Stimulated activated CD8-positive, alpha-beta memory T cell treated with anti-CD3 and anti-CD28 coated beads, Interleukin-7, amount 100 ng/mL, for 48 hours (primary cell): ENCODE data around the gene TAS1R2.

Experiments
- DNase-seq, 2 donors: peaks; one replicate each; pipeline ENCODE4 v3.0.0-alpha.2; 2020; ENCODE audit warnings: low read depth in 1 of 2; ENCODE audit errors: extremely low read depth in 1 of 2

Gene TAS1R2

DNA sequence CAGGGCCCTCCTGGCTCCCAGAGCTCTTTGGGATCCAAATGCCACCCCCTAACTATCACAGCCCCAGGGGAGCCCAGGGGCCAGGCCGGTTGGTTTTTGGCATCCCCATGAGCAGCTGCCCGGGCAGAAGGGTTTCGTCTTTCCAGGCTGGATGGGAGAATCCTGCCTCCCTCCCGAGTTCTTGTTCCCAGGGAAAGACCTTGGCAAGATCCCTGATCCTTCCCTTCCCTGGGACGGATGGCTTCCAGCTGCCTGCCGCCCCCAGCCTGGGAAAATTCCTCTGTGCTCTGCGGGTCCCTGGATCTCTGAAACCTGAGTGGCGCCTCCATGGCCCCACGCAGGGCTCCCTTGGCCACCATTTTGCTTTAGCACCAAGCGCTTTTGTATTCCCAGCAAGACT is 55.6 kb downstream of the TAS1R2 start:
- DNase-seq, result no peak

DNA sequence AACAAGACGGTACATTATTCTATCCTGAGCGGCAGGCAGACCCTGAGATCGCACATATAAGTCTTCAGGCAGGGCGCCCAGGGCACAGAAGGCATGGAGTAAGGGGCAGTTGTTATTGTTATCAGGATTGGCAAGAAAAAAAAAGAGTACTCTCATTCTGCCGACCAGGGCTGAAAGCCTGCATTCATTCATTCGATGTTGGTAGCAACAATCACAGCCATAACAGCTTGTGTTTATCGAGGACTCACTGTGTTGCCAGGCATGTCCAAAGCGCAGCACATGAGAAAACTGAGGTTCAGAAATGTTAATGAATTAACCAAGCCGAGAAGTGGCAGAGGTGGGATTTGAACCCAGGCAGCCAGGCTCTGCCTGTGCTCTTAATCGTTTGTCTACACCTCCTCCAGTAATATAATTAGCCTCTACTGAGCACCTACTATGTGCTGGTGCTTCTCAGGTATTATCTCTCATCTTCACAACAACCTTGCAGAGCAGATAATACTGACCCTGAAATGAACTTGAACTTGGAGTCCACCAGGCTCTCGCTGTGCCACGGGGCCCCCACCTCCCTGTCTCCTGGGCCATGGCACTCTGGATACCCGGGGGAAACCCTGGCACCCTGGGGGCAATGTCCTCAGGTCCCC is 56.2 kb downstream of the TAS1R2 start:
- DNase-seq, result no peak

DNA sequence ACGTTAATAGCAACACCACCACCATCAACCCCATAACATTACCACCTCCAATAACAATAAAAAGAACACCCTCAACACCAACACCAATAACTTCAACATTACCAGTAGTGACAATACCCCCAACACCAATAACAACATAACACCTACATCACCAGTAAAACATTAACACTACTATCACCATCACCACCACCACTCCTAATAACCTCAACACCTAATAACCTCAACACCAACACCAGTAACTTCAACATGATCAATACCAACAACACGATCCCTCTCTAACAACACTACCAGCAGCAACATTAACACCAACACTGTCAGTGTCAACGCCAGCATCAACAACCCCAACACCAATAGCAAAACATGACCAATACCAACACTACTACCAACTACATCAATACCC is 57.2 kb downstream of the TAS1R2 start:
- no peak for DNase-seq

DNA sequence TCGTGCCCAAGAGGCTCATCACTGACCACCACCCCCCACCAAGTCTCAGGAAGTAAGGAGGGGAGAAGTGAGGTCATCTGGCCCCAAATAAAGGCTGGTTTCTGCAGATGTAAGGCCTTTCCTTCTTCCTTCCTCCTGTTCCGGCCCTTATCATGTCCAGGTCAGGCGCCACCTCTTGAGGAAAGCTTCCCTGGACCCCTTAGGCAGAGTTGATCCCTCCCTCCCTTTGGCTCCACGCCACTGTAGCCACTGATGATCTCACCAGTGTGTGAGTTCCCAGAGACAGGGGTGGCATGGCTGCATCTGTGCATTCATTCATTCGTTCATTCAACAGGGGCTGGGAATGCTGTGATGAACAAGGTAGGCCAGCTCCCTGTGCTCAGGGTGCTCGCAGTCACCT is 59.2 kb downstream of the TAS1R2 start:
- DNase-seq, result no peak

DNA sequence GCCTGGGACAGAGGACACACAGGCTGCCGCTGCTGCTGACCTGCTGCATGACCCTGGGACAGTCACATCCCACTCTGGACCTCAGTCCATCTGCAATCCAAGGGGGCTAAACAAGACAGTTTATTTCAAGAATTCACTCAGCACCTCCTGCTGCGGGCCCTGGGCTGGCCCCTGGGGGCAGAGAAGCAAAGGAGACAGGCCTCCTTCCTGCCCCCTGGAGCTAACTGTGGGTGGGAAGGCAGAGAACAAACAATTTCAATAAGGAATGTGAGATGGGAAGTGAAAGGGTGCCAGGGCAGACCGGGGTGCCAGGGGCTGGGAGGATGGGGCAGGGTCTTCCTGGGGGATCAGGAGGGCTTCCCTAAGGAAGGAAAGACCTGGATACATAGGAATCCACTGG is 60.0 kb downstream of the TAS1R2 start:
- DNase-seq, result no peak

DNA sequence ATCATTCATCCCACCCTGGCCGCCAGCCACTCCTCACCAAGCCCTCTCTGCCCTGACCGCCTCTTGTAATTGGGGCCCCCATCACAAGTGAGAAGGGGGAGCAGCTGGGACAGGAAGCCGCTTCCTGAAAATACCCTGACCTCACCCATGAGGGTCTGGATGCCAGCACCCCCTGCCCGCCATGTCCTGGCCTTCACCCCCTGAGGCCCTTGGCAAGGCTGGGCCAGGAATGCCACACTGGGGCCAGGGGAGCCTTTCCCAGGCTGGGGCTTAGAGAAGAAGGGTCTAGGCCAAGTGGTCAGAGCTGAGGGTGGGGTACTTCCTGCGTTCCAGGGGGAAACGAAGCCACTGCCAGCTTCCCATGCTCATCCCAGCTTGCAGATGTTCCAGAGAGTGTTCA is 60.5 kb downstream of the TAS1R2 start:
- no peak for DNase-seq

DNA sequence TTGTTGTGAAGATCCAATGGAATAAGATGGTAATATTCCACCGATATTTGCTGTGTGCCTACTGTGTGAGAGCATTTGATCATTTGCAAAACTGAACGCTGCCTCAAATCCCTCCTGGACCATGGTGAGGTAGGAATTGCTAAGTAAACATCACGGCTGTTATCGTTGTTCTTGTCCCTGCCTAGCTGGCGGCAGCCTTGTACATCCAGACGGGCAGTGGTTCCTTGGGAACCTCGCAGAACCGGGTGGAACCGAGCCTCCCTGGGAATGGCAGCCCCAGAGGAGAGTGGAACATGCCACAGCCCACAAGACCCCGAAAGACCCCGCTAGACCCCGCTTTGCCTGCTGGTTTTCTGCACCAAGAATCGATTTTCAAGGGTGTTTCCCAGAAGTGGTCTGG is 60.9 kb downstream of the TAS1R2 start:
- DNase-seq, result no peak

DNA sequence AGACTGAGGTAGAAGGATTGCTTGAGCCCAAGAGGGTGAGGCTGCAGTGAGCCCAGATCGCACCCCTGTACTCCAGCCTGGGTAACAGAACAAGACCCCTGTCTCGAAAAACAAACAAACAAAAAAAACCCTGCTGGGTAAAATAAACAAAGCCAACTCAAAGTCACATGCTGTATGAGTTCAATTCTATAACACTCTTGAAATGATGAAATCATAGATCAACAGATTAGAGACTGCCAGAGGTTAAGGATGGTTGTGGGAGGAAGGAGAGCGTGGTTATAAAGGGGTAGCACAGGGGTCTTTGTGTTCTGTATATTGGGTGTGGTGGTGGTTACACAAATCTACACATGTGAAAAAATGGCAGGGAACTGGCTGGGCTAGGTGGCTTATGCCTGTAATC is 62.5 kb downstream of the TAS1R2 start:
- DNase-seq, result no peak

DNA sequence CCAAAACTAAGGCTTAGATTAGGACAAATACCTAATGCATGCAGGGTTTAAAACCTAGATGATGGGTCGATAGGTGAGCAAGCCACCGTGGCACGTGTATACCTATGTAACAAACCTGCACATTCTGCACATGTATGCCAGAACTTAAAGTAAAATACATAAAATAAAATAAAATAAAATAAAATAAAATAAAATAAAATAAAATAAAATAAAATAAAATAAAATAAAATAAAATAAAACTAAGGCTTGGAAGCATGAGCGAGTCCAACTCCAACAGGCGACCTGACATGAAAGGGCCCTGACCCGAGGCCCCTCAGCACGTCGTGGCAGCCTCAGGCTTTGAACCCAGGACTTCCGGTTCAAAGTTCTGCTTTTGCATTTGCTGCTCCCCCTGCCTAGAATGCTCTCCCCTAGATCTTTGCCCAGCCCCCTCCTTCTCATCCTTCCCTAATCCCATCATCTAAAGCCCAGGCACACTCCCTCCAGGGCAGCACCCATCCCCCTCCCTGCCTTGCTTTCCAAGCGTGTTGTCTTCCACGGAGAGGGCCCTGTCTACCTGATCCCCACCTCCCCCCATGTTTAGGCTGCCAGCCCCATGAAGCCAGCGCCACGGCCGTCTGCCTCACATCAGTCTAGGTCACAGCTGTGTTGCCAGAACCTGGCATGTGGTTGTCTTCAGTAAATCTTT is 64.3 kb downstream of the TAS1R2 start:
- no peak for DNase-seq

DNA sequence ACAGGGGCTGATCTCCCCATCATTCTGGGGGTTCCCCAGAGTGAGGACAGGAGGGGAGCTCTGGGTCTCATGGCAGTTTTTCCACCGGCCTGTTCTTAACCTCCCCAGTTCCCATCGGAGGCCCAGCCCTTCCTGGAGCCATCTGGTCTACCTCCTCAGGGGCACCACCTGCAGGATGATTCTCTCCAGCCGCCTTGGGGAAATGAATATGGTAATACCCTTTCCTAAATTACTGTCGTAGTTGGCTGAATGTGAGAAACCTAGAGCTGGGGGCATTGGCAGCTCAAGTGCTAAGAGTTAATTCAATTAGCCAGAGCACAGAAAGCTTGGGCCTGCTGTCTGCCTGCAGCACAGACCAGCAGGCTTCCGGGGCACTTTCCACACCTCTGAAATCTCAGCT is 64.9 kb downstream of the TAS1R2 start:
- no peak for DNase-seq

DNA sequence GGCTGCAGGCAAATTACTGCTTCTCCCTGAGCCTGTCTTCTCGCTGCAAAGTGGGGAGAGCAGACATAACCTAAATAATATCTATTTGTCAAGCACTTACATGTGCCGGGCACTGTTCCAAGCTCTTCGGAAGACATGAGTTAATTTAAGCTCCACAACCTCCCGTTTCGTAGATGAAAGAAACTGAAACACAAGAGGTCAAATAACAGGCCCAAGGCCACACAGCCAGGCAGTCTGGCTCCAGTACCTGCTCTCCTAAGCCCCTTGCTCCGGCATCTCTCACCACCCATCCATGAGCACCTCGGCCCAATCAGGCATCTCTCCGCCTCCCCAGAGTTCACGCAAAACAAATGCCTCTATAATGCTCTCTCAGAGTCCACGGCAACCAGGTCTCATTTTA is 65.4 kb downstream of the TAS1R2 start:
- no peak for DNase-seq

DNA sequence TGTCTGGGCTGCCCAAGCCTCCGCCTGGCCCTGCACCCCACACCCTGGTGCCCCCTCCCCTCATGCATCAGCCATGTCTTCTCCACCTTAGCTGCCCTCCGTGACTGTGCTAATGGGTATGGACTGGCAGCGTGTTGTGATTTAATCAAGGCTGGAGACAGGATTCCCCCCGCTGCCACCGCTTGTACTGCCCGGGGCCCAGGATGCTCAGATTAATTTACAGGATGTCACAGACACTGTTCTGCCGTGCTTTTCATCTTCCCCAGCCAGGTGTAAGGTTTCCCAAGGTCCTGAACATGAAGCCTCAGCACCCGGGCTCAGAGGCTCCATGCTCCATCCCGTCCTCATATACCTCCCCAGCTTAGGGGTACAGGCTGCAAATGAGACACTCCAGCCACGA is 66.3 kb downstream of the TAS1R2 start:
- no peak for DNase-seq

DNA sequence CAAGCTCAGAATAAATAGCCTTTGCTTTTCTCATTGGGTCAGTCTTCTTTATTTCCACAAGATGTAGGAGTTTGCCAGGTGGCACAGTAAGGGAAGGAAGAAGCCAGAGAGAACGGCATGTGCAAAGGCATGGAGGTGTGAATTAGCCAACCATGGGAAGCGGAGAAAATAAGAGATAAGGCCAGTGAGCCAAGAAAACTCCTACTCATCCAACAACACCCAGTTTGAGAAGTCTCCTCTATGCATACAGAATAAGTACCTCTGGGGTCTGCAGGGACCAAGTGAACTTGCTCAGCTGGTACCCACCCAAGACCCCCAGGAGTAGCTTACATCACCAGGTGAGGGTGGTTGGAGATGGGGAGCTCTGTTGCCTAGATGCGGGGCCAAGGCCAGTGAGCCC is 66.7 kb downstream of the TAS1R2 start:
- DNase-seq, result no peak
